HG02678 (cell line): ENCODE measurements around the gene NQO1.

Source experiments
- ATAC-seq: cut with Tn5 transposase; IDR thresholded peaks from one replicate; pipeline ENCODE4 v1.9.1; 2021; ENCODE audit warnings: mild to moderate bottlenecking, moderate library complexity; ENCODE audit not compliant: unreplicated experiment

The NQO1 gene

DNA sequence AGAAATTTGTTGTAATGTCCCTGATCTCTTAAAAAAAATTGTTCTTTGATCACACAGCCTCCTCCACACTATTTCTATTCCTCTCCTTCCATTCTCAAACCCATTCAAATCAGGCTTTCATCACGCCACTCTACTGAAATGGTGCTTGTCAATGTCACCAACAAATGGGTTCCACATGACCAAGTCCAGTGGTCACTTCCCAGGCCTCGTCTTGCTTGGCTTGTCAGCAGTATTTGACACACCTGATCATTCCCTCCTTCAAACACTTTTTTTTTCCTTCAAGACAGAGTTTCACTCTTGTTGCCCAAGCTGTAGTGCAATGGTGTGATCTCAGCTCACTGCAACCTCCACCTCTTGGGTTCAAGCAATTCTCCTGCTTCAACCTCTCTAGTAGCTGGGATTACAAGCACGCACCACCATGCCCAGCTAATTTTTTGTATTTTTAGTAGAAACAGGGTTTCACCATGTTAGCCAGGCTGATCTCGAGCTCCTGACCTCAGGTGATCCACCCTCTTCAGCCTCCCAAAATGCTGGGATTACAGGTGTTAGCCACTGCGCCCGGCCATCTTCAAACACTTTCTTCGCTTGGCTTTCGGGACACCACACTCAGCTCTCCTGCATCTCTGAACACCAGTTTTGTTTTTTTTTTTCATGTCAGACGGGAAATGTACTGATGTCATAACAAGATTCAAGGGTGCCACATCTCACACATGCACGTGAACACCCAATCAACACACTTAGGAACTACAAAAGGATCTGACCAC, 18.3 kb downstream of the NQO1 start:
- ATAC-seq, result no peak

- no peak for ATAC-seq
These were observed 19.4 kb downstream of the NQO1 start for GRCh38 chr16:69706975-69707340.

- ATAC-seq, result no peak
These were observed 19.9 kb downstream of the NQO1 start for GRCh38 chr16:69706256-69706974.

- ATAC-seq, result no peak
These were observed 22.7 kb downstream of the NQO1 start for GRCh38 chr16:69703638-69704037.

DNA sequence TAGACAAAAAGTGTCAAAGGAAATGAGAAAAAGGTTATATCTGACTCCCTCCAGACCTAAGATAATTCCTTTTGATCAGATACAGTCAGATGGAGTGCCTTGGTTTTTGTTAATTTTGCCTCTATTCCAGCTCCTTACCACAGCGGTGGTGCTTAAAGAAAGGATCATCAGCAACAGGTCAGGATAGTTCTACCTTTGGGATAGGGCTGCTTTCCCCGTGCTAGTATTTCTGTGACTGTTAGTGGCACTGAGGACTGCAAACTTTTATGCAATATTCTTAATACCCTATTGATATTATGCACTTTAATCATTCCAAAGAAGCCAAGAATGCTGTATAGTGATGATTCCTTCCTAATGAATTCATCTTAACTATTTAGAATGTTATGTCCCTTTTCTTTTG, 24.5 kb downstream of the NQO1 start:
- ATAC-seq, result no peak

GRCh38 chr16:69701452-69701851, 24.9 kb downstream of the NQO1 start:
- no peak for ATAC-seq

GRCh38 chr16:69699915-69700314, 26.4 kb downstream of the NQO1 start:
- no peak for ATAC-seq

DNA sequence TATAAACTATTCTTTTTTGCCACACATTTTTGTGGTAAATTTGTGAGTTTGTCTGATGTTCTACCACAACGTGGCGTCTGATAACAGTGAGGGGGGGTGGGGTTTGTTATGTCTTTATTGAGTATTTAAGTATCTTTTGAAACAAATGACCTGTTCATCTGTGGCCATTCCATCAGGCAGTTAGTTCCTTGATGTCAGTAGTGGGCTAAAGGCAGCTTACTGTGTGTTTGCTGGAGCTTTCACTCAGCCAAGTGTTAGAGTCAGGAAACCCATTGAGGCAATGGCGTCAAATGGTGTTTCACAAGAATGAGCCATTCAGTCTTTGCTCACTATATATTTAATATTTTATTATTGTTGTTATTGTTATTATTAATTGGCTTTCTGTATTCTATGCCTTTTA, 28.0 kb downstream of the NQO1 start:
- ATAC-seq, result no peak

- no peak for ATAC-seq
These were observed 32.4 kb downstream of the NQO1 start for GRCh38 chr16:69693916-69694315.

DNA sequence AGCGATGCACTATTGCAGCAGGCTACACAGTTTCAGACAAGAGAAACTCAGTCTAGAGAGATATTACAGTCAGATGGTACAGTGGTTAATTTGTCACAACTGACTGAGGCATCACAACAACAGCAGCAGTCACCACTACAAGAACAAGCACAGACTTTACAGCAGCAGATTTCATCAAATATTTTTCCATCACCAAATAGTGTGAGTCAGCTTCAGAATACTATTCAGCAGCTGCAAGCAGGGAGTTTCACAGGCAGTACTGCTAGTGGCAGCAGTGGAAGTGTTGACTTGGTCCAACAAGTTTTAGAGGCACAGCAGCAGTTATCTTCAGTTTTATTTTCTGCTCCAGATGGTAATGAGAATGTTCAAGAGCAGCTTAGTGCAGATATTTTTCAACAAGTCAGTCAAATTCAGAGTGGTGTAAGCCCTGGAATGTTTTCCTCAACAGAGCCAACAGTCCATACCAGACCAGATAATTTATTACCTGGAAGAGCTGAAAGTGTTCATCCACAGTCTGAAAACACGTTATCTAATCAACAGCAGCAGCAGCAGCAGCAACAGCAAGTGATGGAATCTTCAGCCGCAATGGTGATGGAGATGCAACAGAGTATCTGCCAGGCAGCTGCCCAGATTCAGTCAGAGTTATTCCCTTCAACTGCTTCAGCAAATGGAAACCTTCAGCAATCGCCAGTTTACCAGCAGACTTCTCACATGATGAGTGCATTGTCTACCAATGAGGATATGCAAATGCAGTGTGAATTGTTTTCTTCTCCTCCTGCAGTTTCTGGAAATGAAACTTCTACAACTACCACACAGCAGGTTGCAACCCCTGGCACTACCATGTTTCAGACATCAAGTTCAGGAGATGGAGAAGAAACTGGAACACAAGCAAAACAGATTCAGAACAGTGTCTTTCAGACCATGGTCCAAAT, 34.1 kb downstream of the NQO1 start:
- ATAC-seq, result no peak

DNA sequence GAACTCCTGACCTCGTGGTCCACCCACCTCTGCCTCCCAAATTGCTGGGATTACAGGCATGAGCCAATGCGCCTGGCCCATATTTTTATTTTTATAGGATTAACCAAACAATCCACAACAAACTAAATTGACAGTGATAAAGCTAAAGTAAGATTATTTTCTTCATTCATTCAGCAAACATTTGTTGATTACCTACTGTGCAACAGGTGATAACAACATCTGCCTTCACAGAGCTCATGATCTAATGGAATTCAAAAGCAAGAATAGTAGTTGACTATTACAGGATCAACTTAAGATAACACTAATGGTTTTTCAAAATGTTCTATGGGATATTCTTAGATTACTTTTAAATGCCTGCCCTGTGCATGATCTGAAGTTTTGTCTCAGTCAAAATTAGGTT, 37.8 kb downstream of the NQO1 start:
- ATAC-seq, result no peak

DNA sequence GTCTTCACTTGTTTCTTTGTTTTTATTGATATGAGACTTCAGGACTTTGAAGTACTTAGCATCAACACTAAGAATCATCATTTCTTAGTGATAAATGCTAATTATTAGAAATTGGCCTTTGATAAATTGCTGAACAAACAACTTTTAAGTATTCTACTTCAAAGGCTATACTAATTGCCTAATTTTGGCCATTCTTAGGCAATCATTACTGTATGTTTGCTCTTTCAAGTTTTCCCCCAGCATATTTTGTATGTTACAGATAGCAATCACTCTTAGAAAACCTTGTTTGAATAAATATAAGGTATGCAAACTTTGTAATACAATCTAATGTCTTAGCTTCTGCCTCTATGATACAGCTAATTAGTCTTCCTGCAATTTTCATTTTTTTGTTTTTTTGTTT, 46.0 kb downstream of the NQO1 start:
- ATAC-seq, result no peak

GRCh38 chr16:69672998-69673713, 53.2 kb downstream of the NQO1 start:
- no peak for ATAC-seq

- ATAC-seq, result no peak
These were observed 53.9 kb downstream of the NQO1 start for GRCh38 chr16:69672315-69672997.

- no peak for ATAC-seq
These were observed 56.8 kb downstream of the NQO1 start for GRCh38 chr16:69669577-69669976.

DNA sequence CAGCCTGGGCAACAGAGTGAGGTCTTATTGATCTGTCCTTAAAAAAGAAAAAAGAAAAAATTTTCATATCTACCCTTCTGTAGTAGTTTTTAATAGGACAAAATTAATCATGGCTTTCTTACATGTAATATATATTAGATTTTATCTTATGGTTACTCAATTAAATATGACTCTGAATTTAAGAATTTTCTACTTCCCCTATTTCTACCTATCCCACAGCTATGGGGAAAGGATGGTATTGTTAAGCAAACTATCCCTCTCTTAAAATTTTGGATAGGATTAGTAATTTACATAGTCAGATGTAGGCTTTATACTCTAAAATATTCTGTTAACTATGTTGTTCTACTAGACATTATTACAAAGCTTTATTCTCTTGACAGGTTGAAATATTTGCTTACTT, 62.5 kb downstream of the NQO1 start:
- no peak for ATAC-seq

DNA sequence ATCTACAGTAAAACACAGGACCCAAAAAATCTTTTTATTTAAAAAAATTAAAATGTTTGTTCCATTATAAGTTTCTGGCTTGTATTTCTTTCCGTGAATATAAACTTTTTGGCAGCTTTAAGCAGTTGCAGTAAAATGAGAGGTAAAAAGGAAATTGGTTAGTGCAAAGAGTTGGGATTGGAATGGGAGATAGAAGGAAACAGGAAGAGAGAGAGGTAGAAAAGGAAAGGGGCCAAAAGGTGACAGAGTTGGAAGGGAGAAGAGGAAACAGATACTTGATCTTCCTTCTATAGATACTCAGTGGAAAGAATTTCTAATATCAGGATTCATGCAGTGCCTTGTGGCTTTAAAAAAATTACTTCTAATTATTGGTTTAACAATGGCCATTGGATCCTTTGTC, 63.5 kb downstream of the NQO1 start:
- no peak for ATAC-seq

DNA sequence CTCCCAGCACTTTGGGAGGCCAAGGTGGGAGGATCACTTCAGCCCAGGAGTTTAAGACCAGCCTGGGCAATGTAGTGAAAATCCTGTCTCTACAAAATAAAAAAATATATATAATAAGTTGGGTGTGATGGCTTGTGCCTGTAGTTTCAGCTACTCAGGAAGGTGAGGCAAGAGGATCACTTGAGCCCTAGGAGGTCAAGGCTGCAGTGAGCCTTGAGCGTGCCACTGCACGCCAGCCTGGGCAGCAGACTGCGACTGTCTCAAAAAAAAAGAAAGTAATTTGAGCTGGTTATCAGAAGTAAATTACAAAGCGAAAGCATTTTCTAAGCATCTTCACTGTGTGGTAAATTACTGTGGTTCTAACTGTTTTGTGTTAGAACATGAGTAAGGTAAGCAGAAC, 66.2 kb downstream of the NQO1 start:
- ATAC-seq, result no peak
